H1 (cell line): ENCODE measurements around the gene KLF7. TPM values are rescaled to one million over a fixed set of nuclear protein-coding genes. Genes with fewer than 3 reads are reported as not detected.

Experiments used
- CTCF ChIA-PET: fragments of 300-600 bp; sonication (Branson Sonifier 250); formaldehyde crosslinking; loops from one replicate; lab custom pipeline; 2021; ENCODE audit not compliant: partially characterized antibody; lab: Charles Lee
- POLR2A ChIA-PET: fragments of 300-600 bp; sonication (Branson Sonifier 250); formaldehyde crosslinking; loops from one replicate; lab custom pipeline; 2021; ENCODE audit warnings: inconsistent platforms; ENCODE audit not compliant: partially characterized antibody; lab: Charles Lee
- DNase-seq, 2 experiments: peaks; one replicate each; pipeline versions ENCODE4 v3.0.0 to v3.0.0-alpha.2; 2010 to 2022; ENCODE audit warnings: low spot score in 2 of 2, low read depth in 1 of 2, mixed read lengths in 1 of 2
- FAIRE-seq: peaks from 2 replicates; lab custom pipeline; 2011; peaks lifted over from hg19 to GRCh38; lab: Jason Lieb, UNC
- H2AFZ ChIP-seq: 2 replicates; pipeline ENCODE4 v1.8.1; 2012; ENCODE audit warnings: low read length, inconsistent platforms
- H2AK5ac ChIP-seq: 2 replicates; pipeline ENCODE4 v1.6.1; 2013; ENCODE audit warnings: low read depth, low read length
- H2BK120ac ChIP-seq: replicated peaks from 2 replicates; pipeline ENCODE3; 2013; ENCODE audit warnings: low read depth, low read length, inconsistent platforms
- H2BK12ac ChIP-seq: 2 replicates; pipeline ENCODE4 v1.6.1; 2013; ENCODE audit warnings: low read depth, low read length
- H2BK15ac ChIP-seq: 2 replicates; pipeline ENCODE4 v1.6.1; 2013; ENCODE audit warnings: low read length
- H2BK20ac ChIP-seq: 2 replicates; pipeline ENCODE4 v1.6.1; 2013; ENCODE audit warnings: low read length
- H2BK5ac ChIP-seq: 2 replicates; pipeline ENCODE4 v1.6.1; 2013; ENCODE audit warnings: low read depth, low read length
- H3K14ac ChIP-seq: 2 replicates; pipeline ENCODE4 v1.6.1; 2013; ENCODE audit warnings: inconsistent platforms; ENCODE audit not compliant: insufficient read length
- H3K18ac ChIP-seq: 2 replicates; pipeline ENCODE4 v1.6.1; 2013; ENCODE audit warnings: low read length; ENCODE audit errors: extremely low read depth
- H3K23ac ChIP-seq: 2 replicates; pipeline ENCODE4 v1.6.1; 2013; ENCODE audit warnings: inconsistent platforms; ENCODE audit not compliant: insufficient read length
- H3K23me2 ChIP-seq: 2 replicates; pipeline ENCODE4 v1.6.1; 2013; ENCODE audit warnings: low read depth, low read length
- H3K27ac ChIP-seq: 2 replicates; pipeline ENCODE4 v1.6.1; 2011; ENCODE audit warnings: low read depth, low read length, inconsistent platforms
- H3K27me3 ChIP-seq, 4 experiments: replicated peaks in 1 of 4; 1 replicate in 1 of 4; 2 replicates in 3 of 4; pipeline versions ENCODE4 v1.6.1 to v1.8.1; 2011 to 2013; ENCODE audit warnings: low read length in 3 of 4, mild to moderate bottlenecking in 3 of 4, inconsistent platforms in 2 of 4, mixed read lengths in 2 of 4, moderate library complexity in 1 of 4; ENCODE audit not compliant: control insufficient read depth in 3 of 4, insufficient read depth in 3 of 4; ENCODE audit errors: extremely low read depth in 1 of 4
- H3K36me3 ChIP-seq, 4 experiments: 2 replicates each; pipeline versions ENCODE4 v1.6.1 to v1.8.1; 2011 to 2013; ENCODE audit warnings: mild to moderate bottlenecking in 4 of 4, low read length in 3 of 4, moderate library complexity in 2 of 4, control low read depth in 1 of 4, inconsistent platforms in 1 of 4; ENCODE audit not compliant: insufficient read depth in 4 of 4, control insufficient read depth in 2 of 4
- H3K4ac ChIP-seq: replicated peaks from 2 replicates; pipeline ENCODE3; 2013; ENCODE audit warnings: low read length, low read depth, mixed read lengths, inconsistent platforms; ENCODE audit not compliant: insufficient read length
- H3K4me1 ChIP-seq, 4 experiments: replicated peaks in 1 of 4; 1 replicate in 1 of 4; 2 replicates in 3 of 4; pipeline versions ENCODE4 v1.6.1 to v1.8.1; 2011 to 2013; ENCODE audit warnings: low read length in 3 of 4, inconsistent platforms in 2 of 4, mixed read lengths in 1 of 4; ENCODE audit not compliant: insufficient read depth in 4 of 4, control insufficient read depth in 3 of 4
- H3K4me2 ChIP-seq, 2 experiments: 2 replicates each; pipeline versions ENCODE4 v1.6.1 to v1.8.1; 2011 to 2013; ENCODE audit warnings: low read depth in 2 of 2, low read length in 2 of 2, control low read depth in 1 of 2, inconsistent platforms in 1 of 2, mild to moderate bottlenecking in 1 of 2; ENCODE audit not compliant: insufficient read depth in 1 of 2
- H3K4me3 ChIP-seq, 4 experiments: fragments of 200-600, 300-600 bp in 1 of 4; sonication (generic), shearing (Covaris generic), sonication (Bioruptor Twin) in 1 of 4; 2 replicates each; pipeline versions ENCODE4 v1.5.1 to v1.8.1; 2011 to 2016; ENCODE audit warnings: low read length in 4 of 4, low read depth in 3 of 4, control low read depth in 2 of 4, inconsistent platforms in 2 of 4, mild to moderate bottlenecking in 2 of 4, mixed read lengths in 1 of 4, moderate library complexity in 1 of 4; ENCODE audit not compliant: insufficient read depth in 2 of 4; ENCODE audit errors: extremely low read depth in 1 of 4
- H3K56ac ChIP-seq: replicated peaks from 2 replicates; pipeline ENCODE3; 2013; ENCODE audit warnings: low read depth, mild to moderate bottlenecking, mixed read lengths, low read length, inconsistent platforms; ENCODE audit not compliant: insufficient read length
- H3K79me1 ChIP-seq: 2 replicates; pipeline ENCODE4 v1.6.1; 2013; ENCODE audit warnings: low read depth, low read length, control low read depth
- H3K79me2 ChIP-seq, 2 experiments: 2 replicates each; pipeline versions ENCODE4 v1.6.1 to v1.8.1; 2012 to 2013; ENCODE audit warnings: low read length in 2 of 2, mild to moderate bottlenecking in 2 of 2, inconsistent platforms in 1 of 2; ENCODE audit not compliant: insufficient read depth in 2 of 2, control insufficient read depth in 1 of 2
- H3K9ac ChIP-seq, 4 experiments: replicated peaks in 1 of 4; 1 replicate in 1 of 4; 2 replicates in 3 of 4; pipeline versions ENCODE4 v1.6.1 to v1.8.1; 2011 to 2013; ENCODE audit warnings: low read depth in 3 of 4, low read length in 3 of 4, control low read depth in 2 of 4, mild to moderate bottlenecking in 2 of 4, moderate library complexity in 2 of 4, inconsistent platforms in 1 of 4; ENCODE audit errors: extremely low read depth in 1 of 4
- H3K9me3 ChIP-seq, 2 experiments: 2 replicates each; pipeline versions ENCODE4 v1.6.1 to v1.8.1; 2012 to 2013; ENCODE audit warnings: mild to moderate bottlenecking in 2 of 2, moderate library complexity in 2 of 2, control low read depth in 1 of 2, inconsistent platforms in 1 of 2, low read depth in 1 of 2, low read length in 1 of 2, mixed read lengths in 1 of 2; ENCODE audit not compliant: insufficient read depth in 2 of 2
- H4K20me1 ChIP-seq, 2 experiments: replicated peaks in 1 of 2; 2 replicates each; pipeline versions ENCODE3 to v1.8.1; 2011 to 2013; ENCODE audit warnings: inconsistent platforms in 2 of 2, low read length in 2 of 2, mild to moderate bottlenecking in 1 of 2; ENCODE audit not compliant: insufficient read depth in 2 of 2, control insufficient read depth in 1 of 2
- H4K5ac ChIP-seq: 2 replicates; pipeline ENCODE4 v1.6.1; 2013; ENCODE audit warnings: low read length, low read depth, mixed read lengths, inconsistent platforms; ENCODE audit not compliant: insufficient read length
- H4K8ac ChIP-seq: 2 replicates; pipeline ENCODE4 v1.8.0; 2013; ENCODE audit warnings: mild to moderate bottlenecking, moderate library complexity, low read length, inconsistent platforms; ENCODE audit not compliant: insufficient read depth; ENCODE audit errors: extremely low read depth
- H4K91ac ChIP-seq: replicated peaks from 2 replicates; pipeline ENCODE3; 2013; ENCODE audit warnings: low read length, mixed read lengths, inconsistent platforms; ENCODE audit not compliant: insufficient read length
- CBX5 ChIP-seq: fragments of 300-800, 300-1000 bp; sonication (generic); IDR thresholded peaks from 2 replicates; pipeline ENCODE4 v1.7.1; 2016; ENCODE audit warnings: antibody characterized with exemption, low read length, low read depth
- CBX8 ChIP-seq: fragments of 300-800, 300-1000 bp; sonication (generic); IDR thresholded peaks from 2 replicates; pipeline ENCODE4 v1.7.1; 2016; ENCODE audit warnings: low read depth, low read length, borderline replicate concordance
- FOSL1 ChIP-seq: IDR thresholded peaks from 2 replicates; pipeline ENCODE4 v1.6.1; 2011; ENCODE audit warnings: mild to moderate bottlenecking, low read depth, low read length, moderate library complexity; ENCODE audit not compliant: insufficient read depth
- JUN ChIP-seq: IDR thresholded peaks from 2 replicates; pipeline ENCODE4 v1.6.1; 2011; ENCODE audit warnings: low read depth, mild to moderate bottlenecking, improper control_type of control experiment, low read length
- POU5F1 ChIP-seq: IDR thresholded peaks from 2 replicates; pipeline ENCODE4 v1.6.1; 2011; ENCODE audit warnings: low read depth, mild to moderate bottlenecking, low read length, moderate library complexity
- TEAD4 ChIP-seq: IDR thresholded peaks from 2 replicates; pipeline ENCODE4 v1.6.1; 2012; ENCODE audit warnings: low read depth, low read length, inconsistent platforms, mixed read lengths
- WGBS, 2 experiments: shearing (Covaris generic) in 1 of 2; methylation state at CpG; one replicate each; pipeline versions ENCODE4 v1.1.6 to v1.1.7; 2013 to 2015; ENCODE audit warnings: low lambda C conversion rate in 2 of 2, mixed read lengths in 2 of 2, inconsistent platforms in 1 of 2, low coverage in 1 of 2, missing lambda C conversion rate in 1 of 2; ENCODE audit not compliant: insufficient replicate concordance in 2 of 2, insufficient coverage in 1 of 2, insufficient read length in 1 of 2; ENCODE audit errors: extremely low coverage in 1 of 2, missing lambda C conversion rate in 1 of 2; 5-methylcytosine and 5-hydroxymethylcytosine counted together
- polyA plus RNA-seq, 7 experiments: library from polyadenylated mRNA; depleted of rRNA in 3 of 7; stranded (reverse) in 5 of 7; unstranded in 2 of 7; fragments of >200 nt in 5 of 7; fragments of 200-250 nt in 2 of 7; gene quantifications; 1 replicate in 5 of 7; 2 replicates in 1 of 7; 4 replicates in 1 of 7; pipeline versions ENCODE4 v1.2.1 to v1.2.3, GENCODE V29; 2011 to 2013; ENCODE audit warnings: missing spikeins in 2 of 7, mixed read lengths in 2 of 7
- total RNA-seq: library from RNA; stranded (reverse); fragmentation: NEBNext Ultra II Directional; extraction: Animal tissue kit (Norgen Biotek cat#: 25700); gene quantifications from 2 replicates; pipeline ENCODE4 v1.2.1, GENCODE V29; 2021
- TF ChIP-seq, protein P1 (sequence below): IDR thresholded peaks from 2 replicates; pipeline ENCODE4 v1.6.1; 2012; ENCODE audit warnings: low read length, inconsistent platforms

Gene KLF7
- total and polyA plus RNA-seq, 2 of the 8 experiments (the other 6 are each of a cell fraction or from before 2014, with no cell fraction given): 9.6 to 23.3 TPM

DNA sequence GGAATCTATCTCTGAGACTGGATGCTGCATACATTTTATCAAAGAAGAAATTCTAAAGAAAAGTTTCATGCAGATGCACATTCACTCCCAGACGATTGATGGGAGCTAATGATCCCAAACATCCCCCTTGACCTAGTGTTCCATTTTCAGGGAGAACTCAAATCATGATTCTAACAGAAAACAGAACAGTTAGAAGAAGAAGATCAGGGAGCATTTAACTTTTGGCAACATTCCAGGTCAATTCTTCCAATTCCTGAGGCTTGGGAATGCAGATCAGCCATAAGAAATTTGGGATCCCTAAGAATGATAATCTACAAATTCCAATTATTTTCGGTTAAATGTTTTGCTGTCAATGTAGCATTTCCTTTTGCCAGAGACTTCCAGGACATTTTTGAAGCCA, 129.9 kb downstream of the KLF7 start:
- H3K9ac ChIP-seq: no peak overlapping the region
- no peaks in the 10 kb centered on the region for H3K23me2 ChIP-seq
- H2BK15ac ChIP-seq: no peak overlapping the region
- peaks cover 0 to 3% (median 0%) of the 10 kb centered on the region in 4 experiments; a peak in 1 of 8 replicates for H3K36me3 ChIP-seq
- H3K14ac ChIP-seq: no peak overlapping the region
- CTCF ChIA-PET: interaction anchor here (0.9 kb wide), 2 partner anchors 28 to 248 kb away, joined by 3 read pairs; no protein-coding TSS in a partner anchor
- H4K8ac ChIP-seq: no peak overlapping the region
- FAIRE-seq: no peak
- no peak overlapping the region for H2AFZ ChIP-seq
- no peaks in the 10 kb centered on the region for H3K27me3 ChIP-seq
- H2BK20ac ChIP-seq: no peak overlapping the region
- H3K4ac ChIP-seq: no peak overlapping the region
- H3K9me3 ChIP-seq: peaks cover 0 to 8% of the 10 kb centered on the region in 2 experiments; a peak in 3 of 4 replicates
- H3K79me2 ChIP-seq: no peaks in the 10 kb centered on the region
- no peak overlapping the region for H2BK5ac ChIP-seq
- H2AK5ac ChIP-seq: no peak overlapping the region
- H3K18ac ChIP-seq: peak overlapping the region; percentile 71; the same call in 1 of the 2 replicates
- no peak overlapping the region for H4K91ac ChIP-seq
- H2BK12ac ChIP-seq: no peak overlapping the region
- peaks cover under 1 to 14% (median 3%) of the 10 kb centered on the region in 4 experiments; a peak in 3 of 7 replicates for H3K4me1 ChIP-seq
- no peak overlapping the region for H3K4me3 ChIP-seq
- no peak for TF ChIP-seq FOSL1
- TF ChIP-seq POU5F1: no peak
- TF ChIP-seq JUN: no peak
- TF ChIP-seq, protein P1, sequence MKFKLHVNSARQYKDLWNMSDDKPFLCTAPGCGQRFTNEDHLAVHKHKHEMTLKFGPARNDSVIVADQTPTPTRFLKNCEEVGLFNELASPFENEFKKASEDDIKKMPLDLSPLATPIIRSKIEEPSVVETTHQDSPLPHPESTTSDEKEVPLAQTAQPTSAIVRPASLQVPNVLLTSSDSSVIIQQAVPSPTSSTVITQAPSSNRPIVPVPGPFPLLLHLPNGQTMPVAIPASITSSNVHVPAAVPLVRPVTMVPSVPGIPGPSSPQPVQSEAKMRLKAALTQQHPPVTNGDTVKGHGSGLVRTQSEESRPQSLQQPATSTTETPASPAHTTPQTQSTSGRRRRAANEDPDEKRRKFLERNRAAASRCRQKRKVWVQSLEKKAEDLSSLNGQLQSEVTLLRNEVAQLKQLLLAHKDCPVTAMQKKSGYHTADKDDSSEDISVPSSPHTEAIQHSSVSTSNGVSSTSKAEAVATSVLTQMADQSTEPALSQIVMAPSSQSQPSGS: no peak
- TF ChIP-seq CBX8: no peak
- TF ChIP-seq CBX5: no peak
- TF ChIP-seq TEAD4: no peak
- TF ChIP-seq, all 59 proteins: peak for 0
- DNase-seq: no peak
- Histone ChIP-seq H4K20me1 (no peaks in the 10 kb centered on the region), H3K56ac (no peak overlapping the region), H2BK120ac (peak overlapping the region; percentile 35), H3K79me1 (no peaks in the 10 kb centered on the region), H3K27ac (no peak overlapping the region), H3K4me2 (no peak overlapping the region), H4K5ac (peak overlapping the region; percentile 60), H3K23ac (no peak overlapping the region)
- POLR2A ChIA-PET: no interaction called here
- WGBS, 2 experiments: 89% methylated on average over 2 of the region's 2 CpGs; no CpG with 5 or more reads in 1 of the 2 experiments
